Activated CD8-positive, alpha-beta T cell treated with anti-CD3 and anti-CD28 coated beads for 36 hours (primary cell): ENCODE measurements around the gene MUC22. TPM values are rescaled to one million over a fixed set of nuclear protein-coding genes. Genes with fewer than 3 reads are reported as not detected.

Source experiments
- ATAC-seq: fragments of 200-7000 bp; cut with Tn5 transposase; one replicate; pipeline ENCODE4 v1.10.0; 2021; ENCODE audit warnings: mild to moderate bottlenecking, moderate library complexity
- CTCF ChIA-PET: fragments of 350-600 bp; sonication (Branson Sonifier 250); formaldehyde crosslinking; loops from one replicate; lab custom pipeline; 2021; ENCODE audit warnings: antibody characterized with exemption; lab: Charles Lee
- POLR2A ChIA-PET: fragments of 350-600 bp; sonication (Branson Sonifier 250); formaldehyde crosslinking; loops from one replicate; lab custom pipeline; 2021; ENCODE audit warnings: antibody characterized with exemption; lab: Charles Lee
- DNase-seq: peaks from one replicate; pipeline ENCODE4 v3.0.0-alpha.2; 2020
- H3K27ac Mint-ChIP-seq: one replicate; pipeline ENCODE4 v1.8.0; 2021; ENCODE audit warnings: mild to moderate bottlenecking, mixed read lengths
- H3K27me3 Mint-ChIP-seq: one replicate; pipeline ENCODE4 v1.8.0; 2021; ENCODE audit warnings: mixed read lengths
- H3K36me3 Mint-ChIP-seq: one replicate; pipeline ENCODE4 v1.8.0; 2021; ENCODE audit warnings: low read depth, mixed read lengths
- H3K4me1 Mint-ChIP-seq: one replicate; pipeline ENCODE4 v1.8.0; 2021; ENCODE audit warnings: low read depth, mixed read lengths
- H3K4me3 Mint-ChIP-seq: one replicate; pipeline ENCODE4 v1.8.0; 2021; ENCODE audit warnings: mild to moderate bottlenecking, moderate library complexity, mixed read lengths
- H3K9me3 Mint-ChIP-seq: one replicate; pipeline ENCODE4 v1.8.0; 2021; ENCODE audit warnings: mixed read lengths
- intact Hi-C: fragments of 100-400 bp; cut with micrococcal nuclease; formaldehyde crosslinking; loops from one replicate; pipeline ENCODE4 v1.10.0; 2022
- total RNA-seq, 2 experiments: library from RNA; stranded (reverse); gene quantifications; one replicate each; pipeline ENCODE4 v1.2.3, GENCODE V29; 2021
- TF ChIP-seq, protein P1 (sequence below): fragments of 200-600 bp; IDR thresholded peaks from one replicate; pipeline ENCODE4 v1.8.0; 2022; ENCODE audit warnings: antibody characterized with exemption, mild to moderate bottlenecking

The MUC22 gene
- total RNA-seq, 2 experiments from 2014 or later, result not detected

DNA sequence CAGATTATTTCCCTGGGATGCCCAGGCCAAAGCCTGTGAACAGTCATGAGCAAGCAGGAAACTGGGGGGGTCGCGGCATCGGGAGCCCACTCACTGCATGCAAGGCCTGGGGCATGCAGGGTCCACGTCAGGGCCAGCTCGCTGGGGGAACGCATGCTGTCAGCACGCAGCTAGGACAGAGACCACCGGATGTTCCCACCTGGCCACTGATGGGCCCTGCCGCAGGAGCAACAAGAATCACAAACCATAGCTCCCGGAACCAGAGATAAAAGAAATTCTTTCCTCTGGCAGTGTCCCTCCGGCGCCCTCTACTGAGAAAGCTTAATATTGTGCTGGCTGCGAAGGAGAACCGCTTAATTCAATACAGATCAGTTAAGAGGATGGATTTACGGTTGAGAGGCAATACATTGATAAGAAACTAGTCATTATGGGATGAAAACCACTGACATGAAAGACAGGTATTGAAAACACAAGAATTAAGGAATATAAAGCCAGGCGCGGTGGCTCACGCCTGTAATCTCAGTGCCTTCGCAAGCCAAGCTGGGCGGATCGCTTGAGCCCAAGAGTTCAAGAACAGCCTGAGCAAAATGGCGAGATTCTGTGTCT is 69.5 kb downstream of the MUC22 start:
- H3K27me3 Mint-ChIP-seq, result no peaks in the 10 kb centered on the region
- intact Hi-C loops, result loop anchor here (5.0 kb wide), 1 partner anchor 252 kb away; no protein-coding TSS in a partner anchor
- H3K9me3 Mint-ChIP-seq, result no peaks in the 10 kb centered on the region
- POLR2A ChIA-PET, result interaction anchor here (0.8 to 1.4 kb wide), 4 partner anchors 14 to 358 kb away, joined by 3 to 5 read pairs (median 4); no protein-coding TSS in a partner anchor
- ATAC-seq (peak; percentile 91), DNase-seq (peak; percentile 84)
- TF ChIP-seq, protein P1, sequence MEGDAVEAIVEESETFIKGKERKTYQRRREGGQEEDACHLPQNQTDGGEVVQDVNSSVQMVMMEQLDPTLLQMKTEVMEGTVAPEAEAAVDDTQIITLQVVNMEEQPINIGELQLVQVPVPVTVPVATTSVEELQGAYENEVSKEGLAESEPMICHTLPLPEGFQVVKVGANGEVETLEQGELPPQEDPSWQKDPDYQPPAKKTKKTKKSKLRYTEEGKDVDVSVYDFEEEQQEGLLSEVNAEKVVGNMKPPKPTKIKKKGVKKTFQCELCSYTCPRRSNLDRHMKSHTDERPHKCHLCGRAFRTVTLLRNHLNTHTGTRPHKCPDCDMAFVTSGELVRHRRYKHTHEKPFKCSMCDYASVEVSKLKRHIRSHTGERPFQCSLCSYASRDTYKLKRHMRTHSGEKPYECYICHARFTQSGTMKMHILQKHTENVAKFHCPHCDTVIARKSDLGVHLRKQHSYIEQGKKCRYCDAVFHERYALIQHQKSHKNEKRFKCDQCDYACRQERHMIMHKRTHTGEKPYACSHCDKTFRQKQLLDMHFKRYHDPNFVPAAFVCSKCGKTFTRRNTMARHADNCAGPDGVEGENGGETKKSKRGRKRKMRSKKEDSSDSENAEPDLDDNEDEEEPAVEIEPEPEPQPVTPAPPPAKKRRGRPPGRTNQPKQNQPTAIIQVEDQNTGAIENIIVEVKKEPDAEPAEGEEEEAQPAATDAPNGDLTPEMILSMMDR, result peak; percentile 91
- peak overlapping the region; percentile 58 for H3K4me3 Mint-ChIP-seq
- peaks cover 8% of the 10 kb centered on the region for H3K4me1 Mint-ChIP-seq
- CTCF ChIA-PET, result interaction anchor here (0.6 to 7.7 kb wide), 69 partner anchors 8 to 595 kb away, joined by 3 to 116 read pairs (median 4); partner anchors contain the start of genes ATAT1, GTF2H4, MDC1 and MUCL3
- H3K36me3 Mint-ChIP-seq, result no peaks in the 10 kb centered on the region
- no peak overlapping the region for H3K27ac Mint-ChIP-seq

GRCh38 chr6:31081872-31082271 is 71.6 kb downstream of the MUC22 start:
- intact Hi-C loops, result no loop called here
- H3K27me3 Mint-ChIP-seq, result no peaks in the 10 kb centered on the region
- ChIA-PET POLR2A (interaction anchor here (1.0 to 1.5 kb wide), 3 partner anchors 13 to 161 kb away, joined by 3 read pairs; no protein-coding TSS in a partner anchor), CTCF (interaction anchor here (7.7 kb wide), 1 partner anchor 167 kb away, joined by 116 read pairs; the partner anchor contains the start of gene VARS2)
- no peak for DNase-seq
- no peak overlapping the region for H3K4me3 Mint-ChIP-seq
- TF ChIP-seq, protein P1, result no peak
- H3K27ac Mint-ChIP-seq, result no peak overlapping the region
- no peak for ATAC-seq
- no peaks in the 10 kb centered on the region for H3K36me3 Mint-ChIP-seq
- H3K9me3 Mint-ChIP-seq, result no peaks in the 10 kb centered on the region
- H3K4me1 Mint-ChIP-seq, result peaks cover 10% of the 10 kb centered on the region

- POLR2A ChIA-PET, result no interaction called here
- CTCF ChIA-PET, result interaction anchor here (1.0 to 7.7 kb wide), 9 partner anchors 11 to 405 kb away, joined by 3 to 116 read pairs (median 4); partner anchors contain the start of gene VARS2
- H3K4me3 Mint-ChIP-seq, result no peak overlapping the region
- no peak overlapping the region for H3K27ac Mint-ChIP-seq
- H3K4me1 Mint-ChIP-seq, result peaks cover 18% of the 10 kb centered on the region
- no peaks in the 10 kb centered on the region for H3K27me3 Mint-ChIP-seq
- intact Hi-C loops, result no loop called here
- no peaks in the 10 kb centered on the region for H3K9me3 Mint-ChIP-seq
- DNase-seq (peak; percentile 60), ATAC-seq (no peak)
- no peaks in the 10 kb centered on the region for H3K36me3 Mint-ChIP-seq
- TF ChIP-seq, protein P1, result peak; percentile 59
Observed at GRCh38 chr6:31083742-31084354, 73.6 kb downstream of the MUC22 start.

Other genes starting within 250 kb of the MUC22 start
- gene DDR1, start 126.0 kb upstream of the MUC22 start, total RNA-seq, result 10 to 100 TPM; 14.4 to 14.5 TPM
- gene GTF2H4, start 102.3 kb upstream of the MUC22 start, total RNA-seq, result 10 to 100 TPM; 37.1 to 41.9 TPM
- gene VARS2, start 96.2 kb upstream of the MUC22 start, total RNA-seq, result 10 to 100 TPM; 83.0 to 84.0 TPM
- not detected for gene SFTA2, start 78.3 kb upstream of the MUC22 start, total RNA-seq
- gene MUCL3, start 69.5 kb upstream of the MUC22 start, total RNA-seq, result not detected
- not detected for gene MUC21, start 26.8 kb upstream of the MUC22 start, total RNA-seq
- not detected for gene C6orf15, start 102.1 kb downstream of the MUC22 start, total RNA-seq
- gene PSORS1C1, start 104.3 kb downstream of the MUC22 start, total RNA-seq, result not detected
- gene CDSN, start 110.0 kb downstream of the MUC22 start, total RNA-seq, result not detected
- not detected for gene PSORS1C2, start 128.6 kb downstream of the MUC22 start, total RNA-seq
- gene CCHCR1, start 147.3 kb downstream of the MUC22 start, total RNA-seq, result 10 to 100 TPM; 39.2 to 39.8 TPM
- 10 to 100 TPM; 91.9 to 92.9 TPM for gene TCF19, start 148.1 kb downstream of the MUC22 start, total RNA-seq
- not detected for gene POU5F1, start 160.2 kb downstream of the MUC22 start, total RNA-seq